GM23338 (cell line): ENCODE results near the gene ADSS1. TPM values are rescaled to one million over a fixed set of nuclear protein-coding genes. Genes with fewer than 3 reads are reported as not detected.

Experiments used
- ATAC-seq: fragments of 200-7000 bp; cut with Tn5 transposase; 3 replicates; pipeline ENCODE4 v1.9.1; 2020
- DNase-seq: peaks from one replicate; pipeline ENCODE4 v3.0.0-alpha.2; 2015; ENCODE audit warnings: low spot score
- H2AFZ ChIP-seq: fragments of 200-600 bp; sonication (generic); 2 replicates; pipeline ENCODE4 v1.8.0; 2016; ENCODE audit warnings: antibody characterized with exemption, mild to moderate bottlenecking, moderate library complexity
- H3F3A ChIP-seq: fragments of 200-600 bp; sonication (generic); replicated peaks from 2 replicates; pipeline ENCODE4 v1.8.0; 2017; ENCODE audit warnings: antibody characterized with exemption, mixed run types, low read depth
- H3K27ac ChIP-seq: fragments of 200-600 bp; sonication (generic); 2 replicates; pipeline ENCODE4 v1.6.1; 2016; ENCODE audit warnings: low read depth
- H3K27me3 ChIP-seq: fragments of 200-600 bp; sonication (generic); 2 replicates; pipeline ENCODE4 v1.8.0; 2016; ENCODE audit warnings: mild to moderate bottlenecking, mixed run types, moderate library complexity; ENCODE audit not compliant: insufficient read depth
- H3K36me3 ChIP-seq: fragments of 200-600 bp; sonication (generic); 2 replicates; pipeline ENCODE4 v1.8.0; 2016; ENCODE audit warnings: mild to moderate bottlenecking; ENCODE audit not compliant: insufficient read depth
- H3K4me1 ChIP-seq: fragments of 200-600 bp; sonication (generic); 2 replicates; pipeline ENCODE4 v1.8.0; 2016; ENCODE audit warnings: mild to moderate bottlenecking, moderate library complexity; ENCODE audit not compliant: insufficient read depth
- H3K4me2 ChIP-seq: fragments of 200-600 bp; sonication (generic); 2 replicates; pipeline ENCODE4 v1.7.1; 2017; ENCODE audit warnings: mixed run types
- H3K4me3 ChIP-seq: fragments of 200-600 bp; sonication (generic); 2 replicates; pipeline ENCODE4 v1.6.1; 2016; ENCODE audit warnings: mixed run types
- H3K79me2 ChIP-seq: fragments of 200-600 bp; sonication (generic); replicated peaks from 2 replicates; pipeline ENCODE4 v1.8.0; 2017; ENCODE audit warnings: mild to moderate bottlenecking; ENCODE audit not compliant: insufficient read depth
- H3K9me2 ChIP-seq: fragments of 200-600 bp; sonication (generic); 2 replicates; pipeline ENCODE4 v1.8.0; 2017; ENCODE audit not compliant: insufficient read depth
- H4K20me1 ChIP-seq: fragments of 200-600 bp; sonication (generic); replicated peaks from 2 replicates; pipeline ENCODE4 v1.8.0; 2017; ENCODE audit warnings: mild to moderate bottlenecking; ENCODE audit not compliant: insufficient read depth
- H3K27ac Mint-ChIP-seq: 2 replicates; pipeline ENCODE4 v1.8.0; 2020; ENCODE audit warnings: inconsistent platforms, mild to moderate bottlenecking, moderate library complexity, mixed read lengths
- H3K27me3 Mint-ChIP-seq: 3 replicates; pipeline ENCODE4 v1.8.0; 2022; ENCODE audit warnings: low read depth, mild to moderate bottlenecking, moderate library complexity, mixed read lengths, inconsistent platforms; ENCODE audit not compliant: insufficient read depth, poor library complexity
- H3K36me3 Mint-ChIP-seq: 3 replicates; pipeline ENCODE4 v1.8.0; 2021; ENCODE audit warnings: low read depth, mild to moderate bottlenecking, inconsistent platforms, moderate library complexity, mixed read lengths
- H3K4me1 Mint-ChIP-seq: 3 replicates; pipeline ENCODE4 v1.8.0; 2020; ENCODE audit warnings: mild to moderate bottlenecking, inconsistent platforms, mixed read lengths
- H3K4me3 Mint-ChIP-seq: 3 replicates; pipeline ENCODE4 v1.8.0; 2021; ENCODE audit warnings: moderate library complexity, mild to moderate bottlenecking, inconsistent platforms, mixed read lengths
- H3K9me3 Mint-ChIP-seq: 3 replicates; pipeline ENCODE4 v1.8.0; 2020; ENCODE audit warnings: moderate library complexity, mild to moderate bottlenecking, inconsistent platforms, mixed read lengths
- CREB1 ChIP-seq: fragments of 250-450 bp; sonication (Bioruptor Pico); IDR thresholded peaks from 2 replicates; pipeline ENCODE4 v1.5.0; 2020; ENCODE audit warnings: low read depth, mild to moderate bottlenecking, moderate library complexity
- EZH2 ChIP-seq: fragments of 200-600 bp; sonication (generic); IDR thresholded peaks from one replicate; pipeline ENCODE4 v1.8.0; 2017; ENCODE audit warnings: antibody characterized with exemption, mild to moderate bottlenecking, low read depth; ENCODE audit not compliant: unreplicated experiment
- EZH2phosphoT487 ChIP-seq: fragments of 200-600 bp; sonication (generic); IDR thresholded peaks from one replicate; pipeline ENCODE4 v1.8.1; 2018; ENCODE audit warnings: antibody characterized with exemption; ENCODE audit not compliant: unreplicated experiment
- JUNB ChIP-seq: IDR thresholded peaks from one replicate; pipeline ENCODE4 v1.6.1; 2016; ENCODE audit warnings: antibody characterized with exemption; ENCODE audit not compliant: unreplicated experiment
- NANOG ChIP-seq: IDR thresholded peaks from 2 replicates; pipeline ENCODE4 v1.6.1; 2016; ENCODE audit warnings: antibody characterized with exemption, borderline replicate concordance
- POLR2AphosphoS5 ChIP-seq: IDR thresholded peaks from 2 replicates; pipeline ENCODE4 v1.6.1; 2016; ENCODE audit warnings: antibody characterized with exemption, low read depth
- ZNF114 ChIP-seq: fragments of 250-450 bp; sonication (Bioruptor Pico); IDR thresholded peaks from 2 replicates; pipeline ENCODE4 v1.5.0; 2020; ENCODE audit warnings: mild to moderate bottlenecking, moderate library complexity
- polyA plus RNA-seq: library from polyadenylated mRNA; unstranded; fragments of >200 nt; fragmentation: Nextera tagmentation; extraction: Ambion mirVana; gene quantifications from 2 replicates; pipeline ENCODE4 v1.2.1, GENCODE V29; 2016
- total RNA-seq: library from RNA; depleted of rRNA; stranded (reverse); fragments of >200 nt; shearing (Covaris generic); gene quantifications from 2 replicates; pipeline ENCODE4 v1.2.3, GENCODE V29; 2014
- TF ChIP-seq, protein P1 (sequence below): fragments of 250-450 bp; sonication (Bioruptor Pico); IDR thresholded peaks from 2 replicates; pipeline ENCODE4 v1.5.0; 2020; ENCODE audit warnings: mild to moderate bottlenecking, moderate library complexity
- TF ChIP-seq, protein P2 (sequence below): IDR thresholded peaks from 2 replicates; pipeline ENCODE4 v1.6.1; 2016; ENCODE audit warnings: antibody characterized with exemption

Gene ADSS1
- total and polyA plus RNA-seq, 2 experiments from 2014 or later = 9.5 to 11.6 TPM

DNA sequence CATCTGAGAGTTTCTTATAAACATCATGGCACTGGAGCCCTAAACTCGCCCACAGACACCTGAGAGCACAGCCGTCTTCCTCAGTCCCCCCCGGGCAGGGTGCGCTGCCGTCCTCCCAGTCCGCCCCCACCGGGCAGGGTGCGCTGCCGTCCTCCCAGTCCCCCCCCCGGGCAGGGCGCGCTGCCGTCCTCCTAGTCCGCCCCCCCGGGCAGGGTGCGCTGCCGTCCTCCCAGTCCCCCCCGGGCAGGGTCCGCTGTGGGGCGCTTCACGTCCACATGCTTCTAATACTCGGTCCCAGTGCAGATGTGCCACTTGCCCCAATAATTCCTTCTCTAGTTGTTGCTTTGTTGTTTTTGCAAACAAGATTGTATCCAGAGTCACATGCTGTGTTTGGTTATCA lies 6.9 kb upstream of the ADSS1 start (continued):
- TF ChIP-seq, protein P1, sequence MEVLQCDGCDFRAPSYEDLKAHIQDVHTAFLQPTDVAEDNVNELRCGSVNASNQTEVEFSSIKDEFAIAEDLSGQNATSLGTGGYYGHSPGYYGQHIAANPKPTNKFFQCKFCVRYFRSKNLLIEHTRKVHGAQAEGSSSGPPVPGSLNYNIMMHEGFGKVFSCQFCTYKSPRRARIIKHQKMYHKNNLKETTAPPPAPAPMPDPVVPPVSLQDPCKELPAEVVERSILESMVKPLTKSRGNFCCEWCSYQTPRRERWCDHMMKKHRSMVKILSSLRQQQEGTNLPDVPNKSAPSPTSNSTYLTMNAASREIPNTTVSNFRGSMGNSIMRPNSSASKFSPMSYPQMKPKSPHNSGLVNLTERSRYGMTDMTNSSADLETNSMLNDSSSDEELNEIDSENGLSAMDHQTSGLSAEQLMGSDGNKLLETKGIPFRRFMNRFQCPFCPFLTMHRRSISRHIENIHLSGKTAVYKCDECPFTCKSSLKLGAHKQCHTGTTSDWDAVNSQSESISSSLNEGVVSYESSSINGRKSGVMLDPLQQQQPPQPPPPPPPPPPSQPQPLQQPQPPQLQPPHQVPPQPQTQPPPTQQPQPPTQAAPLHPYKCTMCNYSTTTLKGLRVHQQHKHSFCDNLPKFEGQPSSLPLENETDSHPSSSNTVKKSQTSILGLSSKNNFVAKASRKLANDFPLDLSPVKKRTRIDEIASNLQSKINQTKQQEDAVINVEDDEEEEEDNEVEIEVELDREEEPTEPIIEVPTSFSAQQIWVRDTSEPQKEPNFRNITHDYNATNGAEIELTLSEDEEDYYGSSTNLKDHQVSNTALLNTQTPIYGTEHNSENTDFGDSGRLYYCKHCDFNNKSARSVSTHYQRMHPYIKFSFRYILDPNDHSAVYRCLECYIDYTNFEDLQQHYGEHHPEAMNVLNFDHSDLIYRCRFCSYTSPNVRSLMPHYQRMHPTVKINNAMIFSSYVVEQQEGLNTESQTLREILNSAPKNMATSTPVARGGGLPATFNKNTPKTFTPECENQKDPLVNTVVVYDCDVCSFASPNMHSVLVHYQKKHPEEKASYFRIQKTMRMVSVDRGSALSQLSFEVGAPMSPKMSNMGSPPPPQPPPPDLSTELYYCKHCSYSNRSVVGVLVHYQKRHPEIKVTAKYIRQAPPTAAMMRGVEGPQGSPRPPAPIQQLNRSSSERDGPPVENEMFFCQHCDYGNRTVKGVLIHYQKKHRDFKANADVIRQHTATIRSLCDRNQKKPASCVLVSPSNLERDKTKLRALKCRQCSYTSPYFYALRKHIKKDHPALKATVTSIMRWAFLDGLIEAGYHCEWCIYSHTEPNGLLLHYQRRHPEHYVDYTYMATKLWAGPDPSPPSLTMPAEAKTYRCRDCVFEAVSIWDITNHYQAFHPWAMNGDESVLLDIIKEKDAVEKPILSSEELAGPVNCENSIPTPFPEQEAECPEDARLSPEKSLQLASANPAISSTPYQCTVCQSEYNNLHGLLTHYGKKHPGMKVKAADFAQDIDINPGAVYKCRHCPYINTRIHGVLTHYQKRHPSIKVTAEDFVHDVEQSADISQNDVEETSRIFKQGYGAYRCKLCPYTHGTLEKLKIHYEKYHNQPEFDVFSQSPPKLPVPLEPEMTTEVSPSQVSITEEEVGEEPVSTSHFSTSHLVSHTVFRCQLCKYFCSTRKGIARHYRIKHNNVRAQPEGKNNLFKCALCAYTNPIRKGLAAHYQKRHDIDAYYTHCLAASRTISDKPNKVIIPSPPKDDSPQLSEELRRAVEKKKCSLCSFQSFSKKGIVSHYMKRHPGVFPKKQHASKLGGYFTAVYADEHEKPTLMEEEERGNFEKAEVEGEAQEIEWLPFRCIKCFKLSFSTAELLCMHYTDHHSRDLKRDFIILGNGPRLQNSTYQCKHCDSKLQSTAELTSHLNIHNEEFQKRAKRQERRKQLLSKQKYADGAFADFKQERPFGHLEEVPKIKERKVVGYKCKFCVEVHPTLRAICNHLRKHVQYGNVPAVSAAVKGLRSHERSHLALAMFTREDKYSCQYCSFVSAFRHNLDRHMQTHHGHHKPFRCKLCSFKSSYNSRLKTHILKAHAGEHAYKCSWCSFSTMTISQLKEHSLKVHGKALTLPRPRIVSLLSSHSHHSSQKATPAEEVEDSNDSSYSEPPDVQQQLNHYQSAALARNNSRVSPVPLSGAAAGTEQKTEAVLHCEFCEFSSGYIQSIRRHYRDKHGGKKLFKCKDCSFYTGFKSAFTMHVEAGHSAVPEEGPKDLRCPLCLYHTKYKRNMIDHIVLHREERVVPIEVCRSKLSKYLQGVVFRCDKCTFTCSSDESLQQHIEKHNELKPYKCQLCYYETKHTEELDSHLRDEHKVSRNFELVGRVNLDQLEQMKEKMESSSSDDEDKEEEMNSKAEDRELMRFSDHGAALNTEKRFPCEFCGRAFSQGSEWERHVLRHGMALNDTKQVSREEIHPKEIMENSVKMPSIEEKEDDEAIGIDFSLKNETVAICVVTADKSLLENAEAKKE (CRISPR knock-in tag) = no peak
- TF ChIP-seq NANOG (no peak), CREB1 (CRISPR knock-in tag) (no peak), EZH2 (no peak)
- TF ChIP-seq, protein P2, sequence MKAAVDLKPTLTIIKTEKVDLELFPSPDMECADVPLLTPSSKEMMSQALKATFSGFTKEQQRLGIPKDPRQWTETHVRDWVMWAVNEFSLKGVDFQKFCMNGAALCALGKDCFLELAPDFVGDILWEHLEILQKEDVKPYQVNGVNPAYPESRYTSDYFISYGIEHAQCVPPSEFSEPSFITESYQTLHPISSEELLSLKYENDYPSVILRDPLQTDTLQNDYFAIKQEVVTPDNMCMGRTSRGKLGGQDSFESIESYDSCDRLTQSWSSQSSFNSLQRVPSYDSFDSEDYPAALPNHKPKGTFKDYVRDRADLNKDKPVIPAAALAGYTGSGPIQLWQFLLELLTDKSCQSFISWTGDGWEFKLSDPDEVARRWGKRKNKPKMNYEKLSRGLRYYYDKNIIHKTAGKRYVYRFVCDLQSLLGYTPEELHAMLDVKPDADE = no peak

DNA sequence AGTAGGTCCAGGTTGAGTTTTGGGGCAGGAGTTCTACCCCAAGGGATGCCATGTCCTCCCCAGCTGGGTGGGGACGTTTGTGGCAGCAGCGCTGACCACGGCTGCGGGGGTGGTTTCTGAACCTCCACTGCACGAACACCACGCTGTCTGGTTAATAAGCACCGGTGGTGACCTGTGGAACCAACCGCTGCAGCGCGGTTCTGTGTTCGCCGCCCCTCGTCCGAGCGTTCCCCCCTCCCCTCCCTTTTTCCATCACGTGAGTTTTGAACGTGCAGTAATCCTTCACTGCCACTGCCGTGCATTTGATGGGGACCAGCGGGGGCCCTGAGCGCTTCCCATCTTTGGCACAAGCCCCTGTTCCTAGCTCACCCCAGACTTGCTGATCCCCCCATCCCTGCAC lies 6.4 kb upstream of the ADSS1 start:
- H3K4me2 ChIP-seq = no peak overlapping the region
- H3K27ac ChIP-seq = no peak overlapping the region
- Mint-ChIP-seq H3K4me3 (no peak overlapping the region), H3K27me3 (peaks cover 8% of the 10 kb centered on the region), H3K9me3 (no peaks in the 10 kb centered on the region), H3K27ac (no peak overlapping the region; the same call in 1 of the 2 replicates), H3K4me1 (peaks cover 4% of the 10 kb centered on the region; the same call in 1 of the 3 replicates), H3K36me3 (peaks cover 6% of the 10 kb centered on the region)
- H3F3A ChIP-seq = no peaks in the 10 kb centered on the region
- DNase-seq (no peak), ATAC-seq (no peak)
- no peaks in the 10 kb centered on the region for H3K36me3 ChIP-seq
- H3K27me3 ChIP-seq = no peaks in the 10 kb centered on the region
- H4K20me1 ChIP-seq = no peaks in the 10 kb centered on the region
- no peaks in the 10 kb centered on the region for H3K4me1 ChIP-seq
- no peaks in the 10 kb centered on the region for H3K9me2 ChIP-seq
- H2AFZ ChIP-seq = no peak overlapping the region
- H3K79me2 ChIP-seq = no peaks in the 10 kb centered on the region
- no peak overlapping the region for H3K4me3 ChIP-seq
- TF ChIP-seq ZNF114 (CRISPR knock-in tag) (no peak), JUNB (no peak), POLR2AphosphoS5 (no peak), EZH2 (no peak), EZH2phosphoT487 (no peak), CREB1 (CRISPR knock-in tag) (no peak)
- TF ChIP-seq, protein P1 (CRISPR knock-in tag) = no peak
